ENCODE results near the gene FMN1.
"Not testable (repeated sequence)": the region's sequence is repeated elsewhere in the genome, so short reads cannot be mapped to it uniquely, and the experiment has no call there.

The FMN1 gene

DNA sequence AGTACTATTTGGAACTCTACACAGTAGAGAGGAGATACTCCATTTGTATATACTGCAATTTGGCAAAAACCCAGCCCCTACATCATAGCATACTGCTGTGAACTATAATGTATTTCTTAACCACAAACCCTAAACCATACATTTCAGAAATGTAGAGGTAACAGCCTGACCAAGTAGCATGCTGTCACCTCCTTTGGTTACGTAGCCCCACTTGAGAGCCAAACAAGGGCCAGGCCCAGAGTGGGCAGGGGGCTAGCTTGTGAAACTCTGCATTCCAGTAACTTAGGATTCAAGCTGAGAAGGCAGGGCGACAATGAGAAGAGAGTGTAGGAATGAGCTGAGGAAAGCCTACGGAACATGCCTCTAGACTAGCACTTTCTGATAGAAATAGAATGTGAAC, 340.9 kb downstream of the FMN1 start:
- DNase-seq (ENCODE audit: low spot score): no peak

GRCh38 chr15:32852771-32853170, 341.7 kb downstream of the FMN1 start:
- DNase-seq (ENCODE audit: low spot score): peak; percentile 56

- DNase-seq (ENCODE audit: low spot score): no peak
These were observed 342.5 kb downstream of the FMN1 start for GRCh38 chr15:32852017-32852416.

DNA sequence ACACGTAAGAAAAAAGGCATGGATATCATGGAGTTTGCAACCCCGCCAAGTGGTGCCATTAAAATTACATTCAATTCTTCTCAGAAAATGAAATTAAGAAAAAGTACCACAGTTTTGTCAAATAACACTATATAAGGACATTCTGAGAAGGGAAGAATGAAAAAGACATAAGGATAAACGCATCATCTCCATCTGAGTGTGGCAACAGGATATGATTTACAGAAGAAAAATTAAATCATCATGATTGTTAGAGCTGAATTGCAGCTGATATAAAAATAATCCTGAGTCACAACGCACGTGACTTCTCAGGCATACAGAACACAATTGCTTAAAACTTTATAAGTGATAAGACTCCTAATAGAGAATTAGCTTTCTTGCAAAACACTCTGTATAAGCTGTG, 342.9 kb downstream of the FMN1 start:
- DNase-seq (ENCODE audit: low spot score): peak; percentile 41

GRCh38 chr15:32849769-32850668, 344.5 kb downstream of the FMN1 start:
- DNase-seq (ENCODE audit: low spot score): no peak

- DNase-seq (ENCODE audit: low spot score): not testable (repeated sequence)
These were observed 347.8 kb downstream of the FMN1 start for GRCh38 chr15:32846671-32847070.

DNA sequence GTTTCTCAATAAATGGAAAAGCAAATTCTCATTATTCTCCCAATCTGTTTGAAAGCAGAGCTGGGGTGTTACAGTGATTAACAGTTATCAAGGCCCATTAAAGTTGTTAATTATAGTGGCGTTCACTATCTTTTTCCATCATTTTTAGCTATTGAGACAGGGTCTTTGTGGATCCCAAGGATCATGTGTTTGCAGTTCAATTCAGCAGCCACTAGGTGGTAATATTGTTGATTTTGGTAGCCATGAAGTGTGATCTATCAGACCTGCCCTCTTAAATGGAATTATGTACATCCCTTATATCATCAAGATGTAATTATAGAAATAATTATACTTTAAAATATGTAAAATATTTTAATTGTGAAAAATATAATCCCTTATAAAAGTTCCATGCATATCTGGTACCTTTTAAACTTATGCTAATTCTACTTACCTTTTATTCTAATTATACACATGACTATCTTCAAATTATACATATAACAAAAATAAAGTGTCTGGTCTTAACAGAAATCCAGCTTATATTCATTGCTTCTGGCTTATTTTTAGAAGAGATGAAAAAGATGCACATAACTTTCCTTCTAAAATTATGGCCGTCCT, 350.3 kb downstream of the FMN1 start:
- peak; percentile 47 for DNase-seq (ENCODE audit: low spot score)

DNA sequence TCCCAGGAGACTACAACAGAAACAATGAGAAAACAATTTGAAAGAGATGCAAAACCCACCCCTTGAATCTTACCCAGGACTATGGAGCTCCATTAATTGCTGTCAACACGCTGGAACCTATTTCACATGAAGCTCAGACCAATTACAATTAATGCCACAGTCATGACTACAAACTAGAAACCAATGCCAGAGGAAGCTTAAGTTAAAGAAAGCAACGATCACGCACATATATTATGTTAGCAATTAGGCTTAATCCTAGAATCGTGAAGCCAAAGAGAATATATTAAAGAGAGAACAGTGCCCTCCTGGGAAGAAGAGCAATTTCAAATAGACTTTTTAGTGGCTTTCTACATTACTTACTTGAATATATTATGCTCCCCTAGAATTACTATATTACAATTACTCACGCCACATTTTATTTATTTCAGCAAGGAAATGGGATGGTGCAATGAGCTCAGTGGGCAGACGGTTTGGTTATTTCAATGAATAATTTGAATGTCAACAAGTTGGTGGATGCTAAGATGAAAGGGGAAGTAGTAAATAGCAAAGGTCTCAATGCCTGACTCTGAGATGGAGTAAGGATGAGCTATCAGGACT, 351.2 kb downstream of the FMN1 start:
- no peak for DNase-seq (ENCODE audit: low spot score)

GRCh38 chr15:32842081-32842480, 352.4 kb downstream of the FMN1 start:
- DNase-seq (ENCODE audit: low spot score): no peak

DNA sequence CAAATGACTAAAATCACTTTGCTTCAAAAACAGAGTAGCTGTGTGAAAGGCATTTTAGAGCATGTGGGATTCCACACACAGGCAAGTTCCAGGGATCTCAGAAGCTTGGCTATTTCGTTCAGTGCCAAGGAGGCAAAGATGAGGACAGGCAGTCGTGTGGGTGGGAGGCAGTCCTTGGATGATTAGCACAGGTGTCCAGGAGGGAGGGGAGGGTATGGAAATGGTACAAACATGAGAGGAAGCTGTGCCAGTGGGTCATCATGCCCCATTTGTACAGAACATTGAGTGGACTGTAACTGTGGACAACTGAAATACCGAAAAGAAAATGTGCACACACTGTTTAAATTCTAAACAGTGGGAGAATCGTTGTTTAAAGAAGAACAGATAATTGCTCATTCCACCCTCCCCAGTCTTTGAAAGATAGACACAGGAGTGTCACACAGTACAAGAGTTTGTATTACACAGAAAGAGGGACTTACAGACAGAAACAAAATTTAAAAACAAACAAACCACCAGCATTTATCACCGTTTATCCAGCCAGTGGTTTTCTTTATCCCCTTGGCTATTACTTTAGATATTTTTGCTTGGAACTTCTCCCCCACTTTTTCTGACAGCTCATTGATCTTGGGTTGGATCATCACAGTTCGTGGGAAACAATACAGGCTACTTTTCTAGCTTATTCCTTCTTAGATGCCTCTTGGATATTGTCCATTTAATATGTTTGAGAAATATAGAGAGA, 353.8 kb downstream of the FMN1 start:
- no peak for DNase-seq (ENCODE audit: low spot score)

GRCh38 chr15:32838820-32839219, 355.7 kb downstream of the FMN1 start:
- DNase-seq (ENCODE audit: low spot score): peak; percentile 55

DNA sequence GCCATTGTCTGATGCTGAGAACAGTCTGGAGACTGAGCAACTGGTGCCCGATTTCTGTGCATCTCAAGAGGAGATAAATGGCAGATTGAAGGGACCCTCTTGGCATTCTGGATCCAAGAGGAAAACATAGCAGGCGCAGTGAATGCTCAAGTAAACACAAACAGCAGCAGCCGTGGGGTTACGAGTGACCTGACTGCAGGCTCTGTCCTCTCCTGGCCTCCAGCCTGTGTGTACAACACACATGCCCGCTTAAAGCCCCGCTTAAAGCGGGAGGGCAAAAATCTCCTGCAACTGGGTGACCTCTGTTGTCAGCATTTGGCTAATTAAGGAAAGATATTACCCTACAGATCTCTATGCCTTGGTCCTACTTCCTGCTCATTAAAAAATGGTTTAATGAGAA, 356.2 kb downstream of the FMN1 start:
- no peak for DNase-seq (ENCODE audit: low spot score)

GRCh38 chr15:32837935-32838334, 356.6 kb downstream of the FMN1 start:
- DNase-seq (ENCODE audit: low spot score): no peak

DNA sequence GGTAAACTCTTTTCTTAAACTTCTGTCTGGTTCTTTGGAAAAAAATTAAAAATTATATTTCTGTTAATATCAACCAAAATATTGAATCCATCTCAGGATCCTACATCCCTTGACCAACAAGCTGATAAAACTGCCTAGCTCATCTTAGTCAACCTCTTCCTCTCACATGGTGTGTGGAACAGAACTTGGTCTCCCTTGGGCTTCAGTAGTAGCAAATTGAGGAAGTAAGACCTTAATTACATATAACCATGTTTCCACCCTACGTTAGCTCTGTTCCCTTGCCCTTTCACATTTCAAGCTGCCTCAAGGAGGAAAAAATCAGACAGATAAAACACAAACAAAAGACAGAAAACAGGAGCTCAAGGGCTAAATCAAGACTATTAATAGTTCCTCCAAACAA, 360.4 kb downstream of the FMN1 start:
- no peak for DNase-seq (ENCODE audit: low spot score)

- DNase-seq (ENCODE audit: low spot score): no peak
These were observed 361.1 kb downstream of the FMN1 start for GRCh38 chr15:32833379-32833821.

GRCh38 chr15:32831485-32831884, 363.0 kb downstream of the FMN1 start:
- DNase-seq (ENCODE audit: low spot score): no peak

DNA sequence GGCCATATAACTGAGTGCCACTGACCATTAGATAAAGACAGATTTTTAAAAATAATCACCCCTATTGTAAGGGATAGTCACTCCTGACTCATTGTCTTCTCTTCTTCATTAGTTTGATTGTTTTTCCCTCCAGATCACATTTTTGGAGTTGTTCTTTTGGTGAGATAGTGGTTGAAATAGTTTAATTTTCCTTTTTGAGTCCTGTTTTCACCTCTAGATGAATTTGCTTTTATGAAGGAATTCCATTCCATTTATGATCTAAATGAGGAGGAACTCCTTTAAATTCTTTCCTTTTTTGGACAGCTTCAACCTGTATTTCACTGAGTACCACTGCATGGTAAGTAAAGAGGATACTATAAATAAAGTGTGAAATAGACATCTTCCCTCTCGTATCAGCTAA, 364.3 kb downstream of the FMN1 start:
- no peak for DNase-seq (ENCODE audit: low spot score)

DNA sequence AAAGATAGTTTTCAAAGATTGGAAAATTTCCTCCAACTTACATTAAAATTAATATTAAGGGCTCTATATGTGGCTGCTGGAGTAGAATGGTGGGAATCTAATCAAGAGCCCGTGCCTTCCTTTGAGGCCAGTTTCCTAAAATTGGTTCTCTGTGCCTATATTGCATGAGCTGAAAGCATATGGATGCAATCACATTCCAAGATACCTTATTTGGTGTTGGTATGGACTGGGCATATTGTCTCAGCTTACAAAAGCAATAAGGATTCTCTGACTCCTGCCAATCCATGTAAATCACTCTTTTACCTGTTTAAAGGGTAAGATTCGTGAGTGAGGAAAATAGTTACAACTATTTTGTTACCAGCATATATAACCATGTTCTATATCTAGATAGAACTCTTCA, 365.1 kb downstream of the FMN1 start:
- no peak for DNase-seq (ENCODE audit: low spot score)

DNA sequence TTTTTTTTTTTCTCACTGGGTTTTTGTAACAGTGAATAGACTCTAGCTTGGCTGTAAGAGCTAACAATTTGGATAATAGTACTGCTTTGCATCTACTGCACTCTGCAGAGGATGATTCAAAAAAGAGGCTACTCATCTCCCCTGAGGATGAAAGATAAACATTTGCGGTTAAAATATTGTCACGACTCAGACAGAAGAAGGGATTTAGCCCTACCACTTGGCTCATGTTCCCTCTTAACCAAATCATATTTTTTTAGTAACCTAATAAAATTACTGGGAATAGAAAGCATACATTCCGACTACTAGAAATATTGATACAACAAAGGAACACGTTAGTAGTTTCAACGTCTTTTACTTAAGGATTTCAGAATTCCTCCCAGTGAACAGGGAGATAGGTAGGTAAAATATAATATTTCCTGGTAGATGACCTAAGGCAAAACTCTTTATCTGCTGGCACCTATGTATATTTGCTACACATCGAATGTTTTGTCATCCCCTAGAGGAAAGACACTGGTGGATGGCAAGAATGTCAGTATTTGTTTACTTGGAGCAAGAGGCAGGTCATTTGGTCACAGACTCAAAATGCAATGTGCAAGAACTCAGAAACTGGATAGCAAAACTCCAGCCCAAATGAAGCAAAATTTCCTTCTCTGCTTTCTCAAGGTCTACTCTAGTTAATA, 365.9 kb downstream of the FMN1 start:
- DNase-seq (ENCODE audit: low spot score): peak; percentile 9

DNA sequence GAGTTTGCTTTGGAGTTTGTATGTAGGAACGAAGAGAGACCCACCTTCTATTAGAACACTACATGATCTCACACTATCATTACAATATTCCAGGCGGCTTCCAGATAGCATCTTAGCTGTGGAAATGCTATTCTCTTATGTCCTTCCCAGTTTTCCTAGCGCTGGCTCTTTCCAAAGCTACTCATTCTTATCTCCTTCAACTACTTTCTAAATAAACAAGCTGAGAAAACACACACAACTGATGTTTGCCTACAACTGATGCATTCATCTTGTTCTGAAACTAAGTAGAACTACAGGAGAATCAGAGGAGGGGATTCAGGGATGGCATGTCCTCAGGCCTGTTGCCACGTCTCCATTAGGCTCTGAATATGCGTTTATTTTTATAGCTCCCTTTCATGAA, 367.8 kb downstream of the FMN1 start:
- no peak for DNase-seq (ENCODE audit: low spot score)

DNA sequence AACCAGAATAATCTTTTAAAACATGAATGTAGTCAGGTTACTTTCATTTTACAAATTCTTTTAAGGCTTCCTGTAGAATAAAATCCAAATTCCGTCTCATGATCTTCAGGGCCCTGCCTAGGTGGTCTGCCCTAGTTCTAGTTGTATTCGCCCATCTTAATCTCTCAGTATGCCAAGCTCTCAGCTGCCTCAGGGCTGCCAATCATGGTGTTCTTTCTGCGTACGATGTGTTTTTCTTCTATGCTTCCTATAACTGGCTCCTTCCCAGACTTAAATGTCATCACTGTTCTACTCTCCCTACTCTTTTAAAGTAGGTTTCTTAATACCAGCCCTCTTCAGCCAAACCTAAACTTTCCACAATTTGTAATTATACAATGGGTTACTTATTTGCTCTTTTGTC, 369.3 kb downstream of the FMN1 start:
- DNase-seq (ENCODE audit: low spot score): no peak

DNA sequence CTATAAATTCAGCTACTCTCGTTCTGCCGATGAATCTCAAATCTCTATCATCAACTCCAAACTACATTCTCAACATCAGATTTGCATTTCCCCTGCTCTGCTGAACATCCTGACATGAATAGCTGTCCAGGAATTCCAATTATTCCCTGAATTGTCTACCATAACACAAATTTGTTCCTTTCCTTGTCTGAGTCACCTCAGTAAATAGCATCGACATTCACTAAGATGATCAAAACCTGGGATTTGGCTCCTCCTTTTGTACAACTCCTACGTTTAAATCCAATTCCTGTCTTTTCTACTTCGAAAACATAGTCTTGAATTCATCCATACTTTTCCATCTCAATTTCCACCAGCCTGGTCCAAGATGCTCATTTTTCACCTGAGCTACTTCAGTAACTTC, 369.7 kb downstream of the FMN1 start:
- peak; percentile 98 for DNase-seq (ENCODE audit: low spot score)
